Measurements from ENCODE around the gene SLC5A9. TPM values are rescaled to one million over a fixed set of nuclear protein-coding genes. Genes with fewer than 3 reads are reported as not detected.
A peak's percentile ranks its signal among the peaks of the same experiment; 100 is the strongest.

The SLC5A9 gene
- total and polyA plus RNA-seq, 9 of the 15 experiments (the other 6 are each of a cell fraction or from before 2014, with no cell fraction given), result not detected

DNA sequence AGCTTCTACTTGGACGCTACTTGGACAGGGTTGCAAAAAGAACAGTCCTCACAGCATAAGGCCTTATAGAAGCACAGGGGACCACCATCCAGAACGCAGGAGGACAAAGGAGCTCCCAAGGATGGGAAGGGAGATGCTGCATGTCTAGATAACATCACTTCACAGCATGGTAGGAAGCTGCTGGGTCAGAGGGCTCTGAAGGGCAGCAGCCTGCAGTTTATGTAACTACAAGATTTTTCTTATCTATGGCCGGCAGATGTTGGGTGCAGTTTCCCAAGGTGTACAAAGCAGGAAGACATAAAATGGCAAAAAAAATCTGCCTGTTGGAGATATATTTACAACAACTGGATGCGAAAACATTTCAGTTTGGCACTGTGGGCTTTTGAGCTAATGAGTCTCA, 45.3 kb upstream of the SLC5A9 start (continued):
- TF ChIP-seq NFIC (IDR thresholded peaks at IDR 0.05) (peak; percentile 86), ZNF384 (IDR thresholded peaks at IDR 0.05; ENCODE audit: low read depth, low read length) (peak; percentile 43; the same call in 1 of the 2 replicates), ZNF644 (tag; IDR thresholded peaks at IDR 0.05; ENCODE audit: low read depth) (0 out of 2 replicates have a peak, but pooled peaks have one; percentile 72), MTA1 (IDR thresholded peaks at IDR 0.05; ENCODE audit: borderline replicate concordance) (0 out of 2 replicates have a peak, but pooled peaks have one; percentile 51), SMAD4 (CRISPR knock-in tag; conservative IDR thresholded peaks at IDR 0.05) (peak; percentile 75), ZNF766 (CRISPR knock-in tag; conservative IDR thresholded peaks at IDR 0.05) (peak; percentile 43; the same call in 1 of the 2 replicates), ELF1 (tag; IDR thresholded peaks at IDR 0.05) (0 out of 2 replicates have a peak, but pooled peaks have one; percentile 43), ILF3 (IDR thresholded peaks at IDR 0.05; ENCODE audit: borderline replicate concordance) (no peak), SMARCA4 (IDR thresholded peaks at IDR 0.05) (peak; percentile 90), HDAC3 (IDR thresholded peaks at IDR 0.05; ENCODE audit: borderline replicate concordance, partially characterized antibody) (peak; percentile 79), ZNF232 (CRISPR knock-in tag; IDR thresholded peaks at IDR 0.05) (no peak), ZNF175 (CRISPR knock-in tag; IDR thresholded peaks at IDR 0.05; ENCODE audit: low read depth) (peak; percentile 88; the same call in 1 of the 2 replicates), TAL1 (IDR thresholded peaks at IDR 0.05) (peak; percentile 98), PCBP2 (IDR thresholded peaks at IDR 0.05; ENCODE audit: low read depth, low read length, poor library complexity, severe bottlenecking) (no peak)
- TF ChIP-seq, protein P1, sequence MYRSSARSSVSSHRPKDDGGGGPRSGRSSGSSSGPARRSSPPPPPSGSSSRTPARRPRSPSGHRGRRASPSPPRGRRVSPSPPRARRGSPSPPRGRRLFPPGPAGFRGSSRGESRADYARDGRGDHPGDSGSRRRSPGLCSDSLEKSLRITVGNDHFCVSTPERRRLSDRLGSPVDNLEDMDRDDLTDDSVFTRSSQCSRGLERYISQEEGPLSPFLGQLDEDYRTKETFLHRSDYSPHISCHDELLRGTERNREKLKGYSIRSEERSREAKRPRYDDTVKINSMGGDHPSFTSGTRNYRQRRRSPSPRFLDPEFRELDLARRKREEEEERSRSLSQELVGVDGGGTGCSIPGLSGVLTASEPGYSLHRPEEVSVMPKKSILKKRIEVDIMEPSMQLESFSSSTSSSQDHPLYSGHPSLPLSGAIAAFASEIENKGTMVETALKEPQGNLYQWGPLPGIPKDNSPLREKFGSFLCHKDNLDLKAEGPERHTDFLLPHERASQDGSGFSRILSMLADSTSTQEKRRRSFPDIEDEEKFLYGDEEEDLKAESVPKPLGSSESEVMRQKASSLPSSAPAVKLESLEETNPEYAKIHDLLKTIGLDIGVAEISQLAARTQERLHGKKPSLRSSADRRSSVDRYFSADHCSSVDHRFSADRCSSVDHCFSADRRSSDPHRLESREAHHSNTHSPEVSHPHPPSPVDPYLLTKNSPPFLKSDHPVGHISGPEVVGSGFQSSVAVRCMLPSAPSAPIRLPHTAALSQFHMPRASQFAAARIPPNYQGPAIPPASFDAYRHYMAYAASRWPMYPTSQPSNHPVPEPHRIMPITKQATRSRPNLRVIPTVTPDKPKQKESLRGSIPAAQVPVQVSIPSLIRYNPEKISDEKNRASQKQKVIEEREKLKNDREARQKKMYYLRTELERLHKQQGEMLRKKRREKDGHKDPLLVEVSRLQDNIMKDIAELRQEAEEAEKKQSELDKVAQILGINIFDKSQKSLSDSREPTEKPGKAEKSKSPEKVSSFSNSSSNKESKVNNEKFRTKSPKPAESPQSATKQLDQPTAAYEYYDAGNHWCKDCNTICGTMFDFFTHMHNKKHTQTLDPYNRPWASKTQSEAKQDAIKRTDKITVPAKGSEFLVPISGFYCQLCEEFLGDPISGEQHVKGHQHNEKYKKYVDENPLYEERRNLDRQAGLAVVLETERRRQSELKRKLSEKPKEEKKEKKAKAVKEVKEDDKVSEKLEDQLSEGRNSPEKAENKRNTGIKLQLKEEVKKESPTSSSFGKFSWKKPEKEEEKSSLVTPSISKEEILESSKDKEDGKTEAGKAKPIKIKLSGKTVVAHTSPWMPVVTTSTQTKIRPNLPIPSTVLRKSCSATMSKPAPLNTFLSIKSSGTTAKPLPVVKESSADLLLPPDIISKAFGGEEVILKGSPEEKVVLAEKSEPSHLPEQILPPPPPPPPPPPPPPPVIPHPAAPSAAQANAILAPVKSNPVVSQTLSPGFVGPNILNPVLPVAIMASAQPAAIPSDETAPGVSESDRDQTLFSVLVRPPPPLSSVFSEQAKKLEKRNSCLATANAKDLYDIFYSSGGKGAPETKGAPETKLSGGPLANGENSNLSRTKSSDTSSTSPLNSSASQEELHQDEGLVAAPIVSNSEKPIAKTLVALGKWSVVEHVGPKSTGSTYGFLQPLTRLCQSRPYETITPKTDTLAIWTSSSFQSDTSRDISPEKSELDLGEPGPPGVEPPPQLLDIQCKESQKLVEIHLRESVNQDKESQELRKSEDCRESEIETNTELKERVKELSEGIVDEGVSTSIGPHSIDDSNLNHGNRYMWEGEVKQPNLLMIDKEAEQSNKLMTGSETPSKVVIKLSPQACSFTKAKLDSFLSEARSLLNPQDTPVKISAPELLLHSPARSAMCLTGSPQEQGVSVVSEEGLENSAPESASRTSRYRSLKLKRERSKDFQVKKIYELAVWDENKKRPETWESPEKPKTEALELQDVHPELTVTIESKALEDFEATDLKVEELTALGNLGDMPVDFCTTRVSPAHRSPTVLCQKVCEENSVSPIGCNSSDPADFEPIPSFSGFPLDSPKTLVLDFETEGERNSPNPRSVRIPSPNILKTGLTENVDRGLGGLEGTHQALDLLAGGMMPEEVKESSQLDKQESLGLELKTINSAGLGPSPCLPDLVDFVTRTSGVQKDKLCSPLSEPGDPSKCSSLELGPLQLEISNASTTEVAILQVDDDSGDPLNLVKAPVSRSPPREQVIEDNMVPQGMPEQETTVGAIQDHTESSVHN (IDR thresholded peaks at IDR 0.05; ENCODE audit: borderline replicate concordance in 1 of 2, low read depth in 1 of 2), result no peak
- TF ChIP-seq, protein P2, sequence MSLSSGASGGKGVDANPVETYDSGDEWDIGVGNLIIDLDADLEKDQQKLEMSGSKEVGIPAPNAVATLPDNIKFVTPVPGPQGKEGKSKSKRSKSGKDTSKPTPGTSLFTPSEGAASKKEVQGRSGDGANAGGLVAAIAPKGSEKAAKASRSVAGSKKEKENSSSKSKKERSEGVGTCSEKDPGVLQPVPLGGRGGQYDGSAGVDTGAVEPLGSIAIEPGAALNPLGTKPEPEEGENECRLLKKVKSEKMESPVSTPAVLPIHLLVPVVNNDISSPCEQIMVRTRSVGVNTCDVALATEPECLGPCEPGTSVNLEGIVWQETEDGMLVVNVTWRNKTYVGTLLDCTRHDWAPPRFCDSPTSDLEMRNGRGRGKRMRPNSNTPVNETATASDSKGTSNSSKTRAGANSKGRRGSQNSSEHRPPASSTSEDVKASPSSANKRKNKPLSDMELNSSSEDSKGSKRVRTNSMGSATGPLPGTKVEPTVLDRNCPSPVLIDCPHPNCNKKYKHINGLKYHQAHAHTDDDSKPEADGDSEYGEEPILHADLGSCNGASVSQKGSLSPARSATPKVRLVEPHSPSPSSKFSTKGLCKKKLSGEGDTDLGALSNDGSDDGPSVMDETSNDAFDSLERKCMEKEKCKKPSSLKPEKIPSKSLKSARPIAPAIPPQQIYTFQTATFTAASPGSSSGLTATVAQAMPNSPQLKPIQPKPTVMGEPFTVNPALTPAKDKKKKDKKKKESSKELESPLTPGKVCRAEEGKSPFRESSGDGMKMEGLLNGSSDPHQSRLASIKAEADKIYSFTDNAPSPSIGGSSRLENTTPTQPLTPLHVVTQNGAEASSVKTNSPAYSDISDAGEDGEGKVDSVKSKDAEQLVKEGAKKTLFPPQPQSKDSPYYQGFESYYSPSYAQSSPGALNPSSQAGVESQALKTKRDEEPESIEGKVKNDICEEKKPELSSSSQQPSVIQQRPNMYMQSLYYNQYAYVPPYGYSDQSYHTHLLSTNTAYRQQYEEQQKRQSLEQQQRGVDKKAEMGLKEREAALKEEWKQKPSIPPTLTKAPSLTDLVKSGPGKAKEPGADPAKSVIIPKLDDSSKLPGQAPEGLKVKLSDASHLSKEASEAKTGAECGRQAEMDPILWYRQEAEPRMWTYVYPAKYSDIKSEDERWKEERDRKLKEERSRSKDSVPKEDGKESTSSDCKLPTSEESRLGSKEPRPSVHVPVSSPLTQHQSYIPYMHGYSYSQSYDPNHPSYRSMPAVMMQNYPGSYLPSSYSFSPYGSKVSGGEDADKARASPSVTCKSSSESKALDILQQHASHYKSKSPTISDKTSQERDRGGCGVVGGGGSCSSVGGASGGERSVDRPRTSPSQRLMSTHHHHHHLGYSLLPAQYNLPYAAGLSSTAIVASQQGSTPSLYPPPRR (CRISPR knock-in tag; IDR thresholded peaks at IDR 0.05; ENCODE audit: borderline replicate concordance), result no peak
